NT2/D1 (cell line): ENCODE results near the gene AHI1.

ENCODE experiments used
- DNase-seq: peaks from one replicate; pipeline ENCODE4 v3.0.0-alpha.2; 2011; ENCODE audit warnings: low read depth, low spot score
- H3K27me3 ChIP-seq: 2 replicates; pipeline ENCODE4 v1.6.0; 2011; ENCODE audit warnings: mild to moderate bottlenecking; ENCODE audit not compliant: insufficient read length, insufficient read depth
- H3K36me3 ChIP-seq: 2 replicates; pipeline ENCODE4 v1.6.1; 2011; ENCODE audit warnings: mild to moderate bottlenecking, low read length, mixed read lengths; ENCODE audit not compliant: insufficient read depth, insufficient read length
- H3K4me1 ChIP-seq: 2 replicates; pipeline ENCODE4 v1.5.1; 2011; ENCODE audit not compliant: insufficient read depth, insufficient read length
- H3K4me3 ChIP-seq: 2 replicates; pipeline ENCODE4 v1.5.1; 2011; ENCODE audit warnings: low read depth; ENCODE audit not compliant: insufficient read length
- H3K9ac ChIP-seq: 2 replicates; pipeline ENCODE4 v1.6.0; 2011; ENCODE audit warnings: low read depth; ENCODE audit not compliant: insufficient read length
- H3K9me3 ChIP-seq: 2 replicates; pipeline ENCODE4 v1.5.1; 2011; ENCODE audit warnings: mild to moderate bottlenecking, low read length; ENCODE audit not compliant: insufficient read depth
- SUZ12 ChIP-seq: IDR thresholded peaks from 2 replicates; pipeline ENCODE4 v1.6.1; 2011; ENCODE audit not compliant: insufficient read length, insufficient read depth; ENCODE audit errors: extremely low read depth
- YY1 ChIP-seq: IDR thresholded peaks from 2 replicates; pipeline ENCODE4 v1.6.1; 2011; ENCODE audit not compliant: insufficient read length, insufficient read depth
- ZNF274 ChIP-seq: IDR thresholded peaks from 2 replicates; pipeline ENCODE4 v1.6.1; 2011; ENCODE audit warnings: mild to moderate bottlenecking, low read depth, low read length

Gene AHI1

GRCh38 chr6:135451617-135452190 lies 45.8 kb downstream of the AHI1 start:
- no peak for TF ChIP-seq ZNF274
- TF ChIP-seq YY1 = no peak
- no peak for TF ChIP-seq SUZ12
- H3K36me3 ChIP-seq = peaks cover 16% of the 10 kb centered on the region
- H3K4me3 ChIP-seq = no peak overlapping the region
- H3K4me1 ChIP-seq = no peaks in the 10 kb centered on the region
- no peaks in the 10 kb centered on the region for H3K27me3 ChIP-seq
- no peaks in the 10 kb centered on the region for H3K9me3 ChIP-seq
- DNase-seq = peak; percentile 2
- no peak overlapping the region for H3K9ac ChIP-seq

GRCh38 chr6:135449246-135449645 lies 48.3 kb downstream of the AHI1 start:
- no peak for TF ChIP-seq YY1
- TF ChIP-seq SUZ12 = no peak
- TF ChIP-seq ZNF274 = no peak
- DNase-seq = no peak
- no peak overlapping the region for H3K4me3 ChIP-seq
- peaks cover 25% of the 10 kb centered on the region for H3K36me3 ChIP-seq
- no peaks in the 10 kb centered on the region for H3K9me3 ChIP-seq
- H3K9ac ChIP-seq = no peak overlapping the region
- no peaks in the 10 kb centered on the region for H3K27me3 ChIP-seq
- no peaks in the 10 kb centered on the region for H3K4me1 ChIP-seq

- no peak overlapping the region for H3K9ac ChIP-seq
- H3K9me3 ChIP-seq = no peaks in the 10 kb centered on the region
- H3K36me3 ChIP-seq = peaks cover 11% of the 10 kb centered on the region
- TF ChIP-seq SUZ12 (no peak), YY1 (no peak), ZNF274 (no peak)
- H3K4me3 ChIP-seq = no peak overlapping the region
- no peaks in the 10 kb centered on the region for H3K4me1 ChIP-seq
- no peak for DNase-seq
- no peaks in the 10 kb centered on the region for H3K27me3 ChIP-seq
These were observed 57.3 kb downstream of the AHI1 start for GRCh38 chr6:135440087-135440792.

GRCh38 chr6:135439549-135439948 lies 58.0 kb downstream of the AHI1 start:
- TF ChIP-seq YY1 (no peak), ZNF274 (no peak), SUZ12 (no peak)
- Histone ChIP-seq H3K36me3 (peaks cover 11% of the 10 kb centered on the region), H3K4me3 (no peak overlapping the region), H3K9ac (no peak overlapping the region), H3K4me1 (no peaks in the 10 kb centered on the region), H3K27me3 (no peaks in the 10 kb centered on the region), H3K9me3 (no peaks in the 10 kb centered on the region)
- DNase-seq = no peak

- TF ChIP-seq ZNF274 = no peak
- TF ChIP-seq SUZ12 = no peak
- TF ChIP-seq YY1 = no peak
- no peak for DNase-seq
- Histone ChIP-seq H3K4me3 (no peak overlapping the region), H3K27me3 (no peaks in the 10 kb centered on the region), H3K9me3 (no peaks in the 10 kb centered on the region), H3K36me3 (peaks cover 8% of the 10 kb centered on the region), H3K9ac (no peak overlapping the region), H3K4me1 (no peaks in the 10 kb centered on the region)
These were observed 58.5 kb downstream of the AHI1 start for GRCh38 chr6:135438907-135439535.

- Histone ChIP-seq H3K9ac (no peak overlapping the region), H3K36me3 (peaks cover 4% of the 10 kb centered on the region), H3K4me3 (no peak overlapping the region), H3K4me1 (no peaks in the 10 kb centered on the region), H3K9me3 (no peaks in the 10 kb centered on the region), H3K27me3 (no peaks in the 10 kb centered on the region)
- TF ChIP-seq YY1 = no peak
- no peak for TF ChIP-seq ZNF274
- no peak for TF ChIP-seq SUZ12
- no peak for DNase-seq
These were observed 62.5 kb downstream of the AHI1 start for GRCh38 chr6:135434991-135435390.

- no peak for DNase-seq
These were observed 63.4 kb downstream of the AHI1 start for GRCh38 chr6:135434095-135434494.

More at GRCh38 chr6:135434095-135434494, 63.4 kb downstream of the AHI1 start:
- no peak overlapping the region for H3K4me3 ChIP-seq
- peaks cover 4% of the 10 kb centered on the region for H3K36me3 ChIP-seq
- no peaks in the 10 kb centered on the region for H3K4me1 ChIP-seq
- no peaks in the 10 kb centered on the region for H3K9me3 ChIP-seq
- no peak for TF ChIP-seq SUZ12
- TF ChIP-seq ZNF274 = no peak
- no peak for TF ChIP-seq YY1
- H3K27me3 ChIP-seq = no peaks in the 10 kb centered on the region
- no peak overlapping the region for H3K9ac ChIP-seq
